ENCODE data around the gene CCDC127.

- TF ChIP-seq CTCF (IDR thresholded peaks at IDR 0.05) (no peak), POLR2A (IDR thresholded peaks at IDR 0.05) (no peak)
Observed at GRCh38 chr5:182126-182525, 35.8 kb downstream of the CCDC127 start.
